DOHH2 (cell line): ENCODE measurements around the gene EIPR1.

Source experiments
- EZH2phosphoT487 ChIP-seq: fragments of 200-600 bp; sonication (generic); IDR thresholded peaks from 2 replicates; pipeline ENCODE4 v1.6.1; 2017; ENCODE audit warnings: borderline replicate concordance, mild to moderate bottlenecking, antibody characterized with exemption, low read length, moderate library complexity, mixed read lengths
- TF ChIP-seq, protein P1 (sequence below): fragments of 200-600 bp; sonication (generic); IDR thresholded peaks from one replicate; pipeline ENCODE4 v1.5.1; 2014; ENCODE audit warnings: antibody characterized with exemption, mild to moderate bottlenecking, low read depth, low read length; ENCODE audit not compliant: poor library complexity, severe bottlenecking

DNA sequence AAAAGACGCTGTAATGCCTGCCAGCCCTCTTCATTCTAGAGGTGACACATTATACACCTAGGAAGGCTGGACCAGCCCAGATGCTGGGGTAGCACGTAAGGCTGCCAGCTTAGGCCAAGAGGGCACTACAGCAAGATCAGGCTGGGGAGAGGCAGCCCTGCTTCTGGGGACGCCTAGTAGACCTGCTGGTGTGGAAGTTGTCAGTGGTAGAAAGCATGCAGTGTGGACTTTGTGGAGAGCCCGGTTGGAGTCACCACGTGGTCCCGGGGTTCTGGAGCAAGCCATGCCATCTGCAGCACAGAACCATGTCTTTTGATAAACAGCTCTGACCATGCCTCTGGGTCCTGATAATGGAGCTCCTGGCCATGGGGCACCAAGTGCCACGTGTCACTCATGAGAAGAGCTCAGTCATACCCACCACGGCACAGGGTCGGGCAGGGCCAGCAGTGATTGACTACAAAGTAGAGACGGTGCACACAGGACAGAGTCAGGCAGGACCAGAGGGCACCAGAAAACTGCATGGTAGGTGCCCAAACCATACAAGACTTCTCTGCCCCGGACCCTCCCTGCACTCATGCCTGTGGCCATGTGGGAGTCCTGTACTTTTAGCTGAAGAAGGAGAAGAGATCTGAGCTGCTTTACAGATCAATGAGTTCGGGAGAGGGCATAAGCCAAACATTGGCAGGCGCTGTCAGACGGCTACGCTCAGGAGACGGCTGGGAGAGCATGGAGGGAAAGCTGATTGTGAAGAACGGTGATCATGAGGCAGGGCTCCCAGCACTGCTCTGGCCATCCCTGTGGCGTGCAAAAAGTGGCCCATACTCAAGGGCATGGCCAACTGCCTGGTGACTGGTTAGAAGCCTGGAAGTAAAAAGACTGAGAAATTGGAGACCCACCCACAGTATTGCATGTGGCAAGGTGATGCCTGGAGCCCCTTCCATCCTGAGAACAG is 114.9 kb downstream of the EIPR1 start:
- TF ChIP-seq EZH2phosphoT487: no peak
- TF ChIP-seq, protein P1, sequence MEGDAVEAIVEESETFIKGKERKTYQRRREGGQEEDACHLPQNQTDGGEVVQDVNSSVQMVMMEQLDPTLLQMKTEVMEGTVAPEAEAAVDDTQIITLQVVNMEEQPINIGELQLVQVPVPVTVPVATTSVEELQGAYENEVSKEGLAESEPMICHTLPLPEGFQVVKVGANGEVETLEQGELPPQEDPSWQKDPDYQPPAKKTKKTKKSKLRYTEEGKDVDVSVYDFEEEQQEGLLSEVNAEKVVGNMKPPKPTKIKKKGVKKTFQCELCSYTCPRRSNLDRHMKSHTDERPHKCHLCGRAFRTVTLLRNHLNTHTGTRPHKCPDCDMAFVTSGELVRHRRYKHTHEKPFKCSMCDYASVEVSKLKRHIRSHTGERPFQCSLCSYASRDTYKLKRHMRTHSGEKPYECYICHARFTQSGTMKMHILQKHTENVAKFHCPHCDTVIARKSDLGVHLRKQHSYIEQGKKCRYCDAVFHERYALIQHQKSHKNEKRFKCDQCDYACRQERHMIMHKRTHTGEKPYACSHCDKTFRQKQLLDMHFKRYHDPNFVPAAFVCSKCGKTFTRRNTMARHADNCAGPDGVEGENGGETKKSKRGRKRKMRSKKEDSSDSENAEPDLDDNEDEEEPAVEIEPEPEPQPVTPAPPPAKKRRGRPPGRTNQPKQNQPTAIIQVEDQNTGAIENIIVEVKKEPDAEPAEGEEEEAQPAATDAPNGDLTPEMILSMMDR: no peak
